Testis (tissue), 3 donors: ENCODE data around the gene SHISA6. TPM values are rescaled to one million over a fixed set of nuclear protein-coding genes. Genes with fewer than 3 reads are reported as not detected.

ENCODE experiments used
- DNase-seq: peaks from one replicate; pipeline ENCODE4 v3.0.0-alpha.2; 2019
- H3K27ac ChIP-seq, 2 donors: fragments of 200-600 bp; sonication (generic); one replicate each; pipeline ENCODE4 v1.5.1; 2019
- H3K27me3 ChIP-seq: fragments of 200-600 bp; sonication (generic); one replicate; pipeline ENCODE4 v1.5.1; 2019
- H3K36me3 ChIP-seq: fragments of 200-600 bp; sonication (generic); one replicate; pipeline ENCODE4 v1.5.1; 2017; ENCODE audit warnings: low read depth; ENCODE audit errors: missing control alignments
- H3K4me1 ChIP-seq: fragments of 200-600 bp; sonication (generic); one replicate; pipeline ENCODE4 v1.5.1; 2019
- H3K4me3 ChIP-seq, 2 donors: fragments of 200-600 bp; sonication (generic); one replicate each; pipeline ENCODE4 v1.5.1; 2017 to 2019
- H3K9me3 ChIP-seq: fragments of 200-600 bp; sonication (generic); one replicate; pipeline ENCODE4 v1.5.1; 2017
- POLR2A ChIP-seq: fragments of 450-650 bp; IDR thresholded peaks from one replicate; pipeline ENCODE4 v1.6.1; 2017; ENCODE audit warnings: antibody characterized with exemption, mild to moderate bottlenecking, moderate library complexity
- WGBS, 2 donors: methylation state at CpG; one replicate each; pipeline ENCODE4 v1.1.5; 2018; 5-methylcytosine and 5-hydroxymethylcytosine counted together
- intact Hi-C: fragments of 100-400 bp; cut with DNase I; formaldehyde crosslinking; loops from one replicate; pipeline ENCODE4 v1.15.1; 2023; ENCODE audit warnings: low total_unique reads
- polyA plus RNA-seq: library from polyadenylated mRNA; stranded (reverse); fragments of 350-450 nt; fragmentation: Illumina TruSeq; extraction: RNeasy Lipid Tissue Mini Kit (QIAGEN cat#74804); gene quantifications from one replicate; pipeline ENCODE4 v1.2.3, GENCODE V29; 2014; ENCODE audit warnings: low read depth, low replicate concordance; ENCODE audit not compliant: insufficient read depth
- total RNA-seq, 2 donors: library from RNA; depleted of rRNA; stranded (reverse); fragments of >200 nt; gene quantifications; one replicate each; pipeline ENCODE4 v1.2.3, GENCODE V29; 2016
- TF ChIP-seq, protein P1 (sequence below), 3 experiments: fragments of 450-650 bp in 2 of 3; fragments of 200-600 bp in 1 of 3; sonication (generic) in 1 of 3; IDR thresholded peaks; one replicate each; pipeline ENCODE4 v1.5.1; 2016 to 2019; ENCODE audit warnings: antibody characterized with exemption in 3 of 3, mild to moderate bottlenecking in 2 of 3, moderate library complexity in 1 of 3

Gene SHISA6
- total and polyA plus RNA-seq, 3 donors from 2014 or later, result 4.0 to 10.3 (median 7.5) TPM

- intact Hi-C loops, result no loop called here
Observed at GRCh38 chr17:11488407-11488806, 247.4 kb downstream of the SHISA6 start.

GRCh38 chr17:11490171-11490755 lies 249.2 kb downstream of the SHISA6 start:
- DNase-seq, result no peak

More at GRCh38 chr17:11488407-11488806, 247.4 kb downstream of the SHISA6 start:
- TF ChIP-seq, protein P1, sequence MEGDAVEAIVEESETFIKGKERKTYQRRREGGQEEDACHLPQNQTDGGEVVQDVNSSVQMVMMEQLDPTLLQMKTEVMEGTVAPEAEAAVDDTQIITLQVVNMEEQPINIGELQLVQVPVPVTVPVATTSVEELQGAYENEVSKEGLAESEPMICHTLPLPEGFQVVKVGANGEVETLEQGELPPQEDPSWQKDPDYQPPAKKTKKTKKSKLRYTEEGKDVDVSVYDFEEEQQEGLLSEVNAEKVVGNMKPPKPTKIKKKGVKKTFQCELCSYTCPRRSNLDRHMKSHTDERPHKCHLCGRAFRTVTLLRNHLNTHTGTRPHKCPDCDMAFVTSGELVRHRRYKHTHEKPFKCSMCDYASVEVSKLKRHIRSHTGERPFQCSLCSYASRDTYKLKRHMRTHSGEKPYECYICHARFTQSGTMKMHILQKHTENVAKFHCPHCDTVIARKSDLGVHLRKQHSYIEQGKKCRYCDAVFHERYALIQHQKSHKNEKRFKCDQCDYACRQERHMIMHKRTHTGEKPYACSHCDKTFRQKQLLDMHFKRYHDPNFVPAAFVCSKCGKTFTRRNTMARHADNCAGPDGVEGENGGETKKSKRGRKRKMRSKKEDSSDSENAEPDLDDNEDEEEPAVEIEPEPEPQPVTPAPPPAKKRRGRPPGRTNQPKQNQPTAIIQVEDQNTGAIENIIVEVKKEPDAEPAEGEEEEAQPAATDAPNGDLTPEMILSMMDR (IDR thresholded peaks at IDR 0.05), result no peak
- TF ChIP-seq POLR2A, result no peak
- DNase-seq, result no peak
- Histone ChIP-seq H3K4me1 (no peaks in the 10 kb centered on the region), H3K4me3 (no peak overlapping the region), H3K27ac (no peak overlapping the region), H3K36me3 (no peaks in the 10 kb centered on the region), H3K27me3 (no peaks in the 10 kb centered on the region), H3K9me3 (no peaks in the 10 kb centered on the region)
- 93 to 94% methylated on average over 3 of the region's 3 CpGs for WGBS, 2 donors

DNA sequence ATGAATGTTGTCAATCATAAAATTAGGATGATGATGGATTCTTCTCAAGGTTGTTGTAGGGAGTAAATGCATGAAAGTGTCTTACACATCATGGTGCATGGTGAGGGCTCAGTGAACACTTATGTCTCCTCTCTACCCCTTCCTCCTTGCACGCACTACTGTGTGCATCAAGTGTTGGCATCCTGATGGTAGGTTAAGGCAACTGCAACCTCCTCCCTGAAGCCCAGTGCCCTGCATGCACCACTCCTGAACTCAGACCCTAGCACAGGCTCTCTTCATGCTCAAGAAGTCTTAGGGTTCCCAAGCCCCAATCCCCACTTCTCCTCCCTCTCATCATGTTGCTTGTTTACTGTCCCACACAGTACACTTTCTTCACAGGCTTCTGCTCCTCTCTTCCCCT lies 251.5 kb downstream of the SHISA6 start:
- Histone ChIP-seq H3K4me1 (no peaks in the 10 kb centered on the region), H3K27me3 (no peaks in the 10 kb centered on the region), H3K27ac (no peak overlapping the region), H3K36me3 (no peaks in the 10 kb centered on the region), H3K4me3 (no peak overlapping the region), H3K9me3 (no peaks in the 10 kb centered on the region)
- no peak for DNase-seq
- intact Hi-C loops, result no loop called here
- TF ChIP-seq, protein P1 (IDR thresholded peaks at IDR 0.05), result no peak
- no peak for TF ChIP-seq POLR2A
- 88 to 95% methylated on average over 1 of the region's 1 CpG for WGBS, 2 donors

More at GRCh38 chr17:11490171-11490755, 249.2 kb downstream of the SHISA6 start:
- Histone ChIP-seq H3K4me1 (no peaks in the 10 kb centered on the region), H3K9me3 (no peaks in the 10 kb centered on the region), H3K36me3 (no peaks in the 10 kb centered on the region), H3K27me3 (no peaks in the 10 kb centered on the region), H3K27ac (no peak overlapping the region), H3K4me3 (no peak overlapping the region)
- 85 to 87% methylated on average over 8 to 14 of the region's 14 CpGs for WGBS, 2 donors
- intact Hi-C loops, result no loop called here
- TF ChIP-seq, protein P1 (IDR thresholded peaks at IDR 0.05), result no peak
- TF ChIP-seq POLR2A, result no peak

DNA sequence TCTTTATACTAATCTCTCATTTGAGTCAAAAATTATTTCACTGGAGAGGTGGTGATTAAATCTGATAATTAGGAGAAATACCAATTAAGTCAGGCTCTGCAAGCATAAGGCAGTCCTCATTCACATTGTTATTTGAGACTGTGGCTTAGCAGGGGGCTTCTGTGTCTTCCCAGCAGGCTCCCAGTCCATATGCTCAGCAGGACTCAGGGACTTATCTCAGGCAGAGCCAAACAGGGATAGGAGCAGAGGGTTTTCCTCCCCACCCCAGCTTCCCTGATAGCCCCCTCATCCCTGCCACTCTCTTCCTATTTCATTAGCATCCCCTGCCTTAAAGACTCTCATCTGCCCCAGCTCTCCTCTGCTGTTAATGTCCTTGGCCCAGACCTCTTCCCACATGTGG lies 252.9 kb downstream of the SHISA6 start:
- TF ChIP-seq POLR2A, result no peak
- TF ChIP-seq, protein P1 (IDR thresholded peaks at IDR 0.05), result no peak

GRCh38 chr17:11495613-11496012 lies 254.6 kb downstream of the SHISA6 start:
- Histone ChIP-seq H3K4me1 (no peaks in the 10 kb centered on the region), H3K27ac (no peak overlapping the region), H3K9me3 (no peaks in the 10 kb centered on the region), H3K36me3 (no peaks in the 10 kb centered on the region), H3K4me3 (no peak overlapping the region), H3K27me3 (no peaks in the 10 kb centered on the region)
- intact Hi-C loops, result no loop called here
- WGBS, 2 donors, result 71 to 77% methylated on average over 3 of the region's 3 CpGs
- no peak for DNase-seq
- TF ChIP-seq, protein P1 (IDR thresholded peaks at IDR 0.05), result no peak
- no peak for TF ChIP-seq POLR2A

More for the DNA sequence above, 252.9 kb downstream of the SHISA6 start:
- no peaks in the 10 kb centered on the region for H3K9me3 ChIP-seq
- H3K27me3 ChIP-seq, result no peaks in the 10 kb centered on the region
- intact Hi-C loops, result no loop called here
- DNase-seq, result no peak
- H3K4me1 ChIP-seq, result no peaks in the 10 kb centered on the region
- H3K4me3 ChIP-seq, result no peak overlapping the region
- H3K27ac ChIP-seq, result no peak overlapping the region
- no peaks in the 10 kb centered on the region for H3K36me3 ChIP-seq
